SU-DHL-6 (cell line): Measurements from ENCODE around the gene PRH2.

Experiments used
- H2AFZ ChIP-seq: fragments of 200-600 bp; sonication (generic); 2 replicates; pipeline ENCODE4 v1.6.1; 2014; ENCODE audit warnings: low read depth, mild to moderate bottlenecking, moderate library complexity, mixed read lengths, antibody characterized with exemption, low read length; ENCODE audit not compliant: severe bottlenecking
- H3F3A ChIP-seq: fragments of 200-600 bp; shearing (Covaris generic); 2 replicates; pipeline ENCODE4 v1.6.0; 2016; ENCODE audit warnings: antibody characterized with exemption, mild to moderate bottlenecking; ENCODE audit not compliant: insufficient read depth
- H3K27ac ChIP-seq: fragments of 200-600 bp; sonication (generic); 2 replicates; pipeline ENCODE4 v1.5.1; 2016; ENCODE audit warnings: low read depth, mild to moderate bottlenecking, low read length, moderate library complexity, mixed read lengths
- H3K27me3 ChIP-seq: fragments of 200-600 bp; sonication (generic), shearing (Covaris generic); 2 replicates; pipeline ENCODE4 v1.6.0; 2014; ENCODE audit warnings: mild to moderate bottlenecking, low read length
- H3K36me3 ChIP-seq: fragments of 200-600 bp; sonication (generic); 2 replicates; pipeline ENCODE4 v1.6.1; 2014; ENCODE audit warnings: mild to moderate bottlenecking, low read length, mixed read lengths
- H3K4me2 ChIP-seq: fragments of 300-600, 200-600 bp; shearing (Covaris generic), sonication (generic); 2 replicates; pipeline ENCODE4 v1.6.0; 2014; ENCODE audit warnings: low read length, low read depth, mild to moderate bottlenecking; ENCODE audit not compliant: poor library complexity, severe bottlenecking
- H3K4me3 ChIP-seq: fragments of 200-600 bp; sonication (generic); 2 replicates; pipeline ENCODE4 v1.5.1; 2014; ENCODE audit warnings: antibody characterized with exemption, low read length, mild to moderate bottlenecking, mixed read lengths; ENCODE audit not compliant: insufficient read depth, poor library complexity, severe bottlenecking
- H3K79me2 ChIP-seq: fragments of 200-600 bp; sonication (generic); 2 replicates; pipeline ENCODE4 v1.6.1; 2014; ENCODE audit warnings: mild to moderate bottlenecking, low read length, moderate library complexity; ENCODE audit not compliant: insufficient read depth
- H3K9ac ChIP-seq: fragments of 200-600 bp; sonication (generic); 2 replicates; pipeline ENCODE4 v1.7.0; 2014; ENCODE audit warnings: mild to moderate bottlenecking, low read length
- H3K9me2 ChIP-seq: fragments of 200-600 bp; sonication (generic); replicated peaks from 2 replicates; pipeline ENCODE4 v1.6.1; 2014; ENCODE audit warnings: low read length; ENCODE audit not compliant: insufficient read depth
- H3K9me3 ChIP-seq: fragments of 200-600 bp; sonication (generic); 2 replicates; pipeline ENCODE4 v1.6.1; 2014; ENCODE audit warnings: low read length, mixed read lengths; ENCODE audit not compliant: insufficient read depth
- H4K20me1 ChIP-seq: fragments of 200-600 bp; sonication (generic); 2 replicates; pipeline ENCODE4 v1.6.1; 2014; ENCODE audit warnings: low read depth, mild to moderate bottlenecking, antibody characterized with exemption, low read length, moderate library complexity, mixed read lengths
- EZH2phosphoT487 ChIP-seq: fragments of 200-600 bp; sonication (generic), shearing (Covaris generic); conservative IDR thresholded peaks from 2 replicates; pipeline ENCODE4 v1.6.1; 2018; ENCODE audit warnings: mild to moderate bottlenecking, antibody characterized with exemption, low read length, moderate library complexity, mixed read lengths
- TF ChIP-seq, protein P1 (sequence below): fragments of 200-600 bp; sonication (generic); IDR thresholded peaks from one replicate; pipeline ENCODE4 v1.5.1; 2017; ENCODE audit warnings: antibody characterized with exemption, mild to moderate bottlenecking, low read length, moderate library complexity; ENCODE audit not compliant: insufficient read depth, poor library complexity, severe bottlenecking

The PRH2 gene

DNA sequence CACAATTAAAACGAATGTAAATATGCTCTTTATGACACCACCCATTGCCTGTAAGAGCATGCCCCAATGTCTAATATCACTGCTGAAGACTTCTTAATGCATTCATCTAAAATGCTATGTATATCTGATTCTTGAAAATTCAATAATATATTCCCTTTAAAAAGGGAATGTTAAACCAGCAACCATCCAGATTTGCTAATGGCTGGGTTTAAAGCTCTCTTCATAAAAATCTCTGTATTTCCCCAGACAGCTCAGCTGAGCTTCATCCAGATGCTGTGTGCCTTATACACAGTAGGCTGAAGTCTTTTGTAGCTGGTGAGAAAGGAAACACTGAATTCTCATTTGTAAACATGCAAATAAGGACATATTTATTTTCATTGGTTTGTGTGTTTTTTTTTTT is 10.1 kb downstream of the PRH2 start, which contains the start of gene TAS2R14:
TAS2R14 (minus strand) TSS at position 101 of the 400 bp plus-strand sequence; CDS start at position 45, 56 bp downstream.
- no peak within 1 kb of the TSS for H3K27ac ChIP-seq
- H3K4me3 ChIP-seq: no peak within 1 kb of the TSS
- H3K79me2 ChIP-seq: no peaks in the 10 kb centered on the region

GRCh38 chr12:10940389-10940788 is 11.4 kb downstream of the PRH2 start:
- H3K9ac ChIP-seq: no peak overlapping the region
- H3K9me2 ChIP-seq: no peaks in the 10 kb centered on the region
- H3K27ac ChIP-seq: no peak overlapping the region
- H3K4me3 ChIP-seq: no peak overlapping the region
- no peak overlapping the region for H3K4me2 ChIP-seq
- no peaks in the 10 kb centered on the region for H3K79me2 ChIP-seq
- no peak for TF ChIP-seq EZH2phosphoT487
- TF ChIP-seq, protein P1, sequence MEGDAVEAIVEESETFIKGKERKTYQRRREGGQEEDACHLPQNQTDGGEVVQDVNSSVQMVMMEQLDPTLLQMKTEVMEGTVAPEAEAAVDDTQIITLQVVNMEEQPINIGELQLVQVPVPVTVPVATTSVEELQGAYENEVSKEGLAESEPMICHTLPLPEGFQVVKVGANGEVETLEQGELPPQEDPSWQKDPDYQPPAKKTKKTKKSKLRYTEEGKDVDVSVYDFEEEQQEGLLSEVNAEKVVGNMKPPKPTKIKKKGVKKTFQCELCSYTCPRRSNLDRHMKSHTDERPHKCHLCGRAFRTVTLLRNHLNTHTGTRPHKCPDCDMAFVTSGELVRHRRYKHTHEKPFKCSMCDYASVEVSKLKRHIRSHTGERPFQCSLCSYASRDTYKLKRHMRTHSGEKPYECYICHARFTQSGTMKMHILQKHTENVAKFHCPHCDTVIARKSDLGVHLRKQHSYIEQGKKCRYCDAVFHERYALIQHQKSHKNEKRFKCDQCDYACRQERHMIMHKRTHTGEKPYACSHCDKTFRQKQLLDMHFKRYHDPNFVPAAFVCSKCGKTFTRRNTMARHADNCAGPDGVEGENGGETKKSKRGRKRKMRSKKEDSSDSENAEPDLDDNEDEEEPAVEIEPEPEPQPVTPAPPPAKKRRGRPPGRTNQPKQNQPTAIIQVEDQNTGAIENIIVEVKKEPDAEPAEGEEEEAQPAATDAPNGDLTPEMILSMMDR: no peak
- H4K20me1 ChIP-seq: no peaks in the 10 kb centered on the region
- H3K36me3 ChIP-seq: no peaks in the 10 kb centered on the region
- H3K9me3 ChIP-seq: no peaks in the 10 kb centered on the region
- H3K27me3 ChIP-seq: no peaks in the 10 kb centered on the region
- H3F3A ChIP-seq: no peaks in the 10 kb centered on the region
- H2AFZ ChIP-seq: no peak overlapping the region

More for the DNA sequence above, 10.1 kb downstream of the PRH2 start, which contains the start of gene TAS2R14:
- Histone ChIP-seq H3K9me2 (no peaks in the 10 kb centered on the region), H3F3A (no peaks in the 10 kb centered on the region), H3K9ac (no peak within 1 kb of the TSS), H3K4me2 (no peak within 1 kb of the TSS), H2AFZ (no peak within 1 kb of the TSS), H3K9me3 (no peaks in the 10 kb centered on the region), H3K36me3 (no peaks in the 10 kb centered on the region), H4K20me1 (no peaks in the 10 kb centered on the region), H3K27me3 (no peaks in the 10 kb centered on the region)
- no peak for TF ChIP-seq EZH2phosphoT487
- TF ChIP-seq, protein P1: no peak

DNA sequence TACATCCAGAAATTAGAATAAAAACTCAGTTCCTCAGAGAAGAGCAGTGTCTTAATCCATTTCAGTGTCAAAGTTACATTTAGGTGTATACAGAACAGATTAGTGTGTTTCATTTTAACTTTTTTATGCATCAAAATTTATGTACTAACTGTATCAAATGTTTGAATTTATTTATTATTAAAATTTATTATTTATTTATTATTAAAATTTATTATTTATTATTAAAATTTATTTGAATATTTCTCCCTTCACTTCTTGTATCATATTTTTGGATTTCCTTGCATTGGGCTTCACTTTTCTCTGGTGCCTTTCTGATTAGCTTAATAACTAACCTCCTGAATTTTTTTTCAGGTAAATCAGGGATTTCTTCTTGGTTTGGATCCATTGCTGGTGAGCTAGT is 12.3 kb downstream of the PRH2 start:
- H3K9me2 ChIP-seq: no peaks in the 10 kb centered on the region
- H2AFZ ChIP-seq: no peak overlapping the region
- H3K4me3 ChIP-seq: no peak overlapping the region
- H4K20me1 ChIP-seq: no peaks in the 10 kb centered on the region
- no peak overlapping the region for H3K27ac ChIP-seq
- H3F3A ChIP-seq: no peaks in the 10 kb centered on the region
- H3K9me3 ChIP-seq: no peaks in the 10 kb centered on the region
- no peak overlapping the region for H3K4me2 ChIP-seq
- H3K36me3 ChIP-seq: no peaks in the 10 kb centered on the region
- H3K9ac ChIP-seq: no peak overlapping the region
- TF ChIP-seq, protein P1: no peak
- no peak for TF ChIP-seq EZH2phosphoT487
- H3K79me2 ChIP-seq: no peaks in the 10 kb centered on the region
- no peaks in the 10 kb centered on the region for H3K27me3 ChIP-seq
